Effector CD4-positive, alpha-beta T cell (primary cell): ENCODE results near the gene COL25A1.

ENCODE experiments used
- DNase-seq: peaks from one replicate; pipeline ENCODE4 v3.0.0-alpha.2; 2020

Gene COL25A1

DNA sequence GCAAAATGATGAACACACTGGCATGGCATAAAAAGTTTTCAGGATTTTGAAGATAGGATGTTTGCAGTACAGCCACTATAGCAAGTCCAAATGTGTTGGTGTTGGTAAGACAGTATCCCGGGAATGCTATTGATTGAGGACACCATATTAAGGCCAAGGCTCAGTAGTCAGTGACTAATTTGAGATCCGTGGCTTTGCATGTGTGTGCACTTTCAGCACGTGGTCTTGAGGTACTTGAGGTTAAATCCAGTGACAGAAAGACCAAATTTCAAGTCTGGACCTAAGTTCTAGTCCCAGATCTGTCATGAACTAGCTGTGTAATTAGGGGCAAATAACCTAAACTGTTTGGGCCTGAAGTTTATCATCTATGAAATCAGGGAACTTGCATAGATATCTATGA is 463.1 kb downstream of the COL25A1 start:
- DNase-seq, result no peak

DNA sequence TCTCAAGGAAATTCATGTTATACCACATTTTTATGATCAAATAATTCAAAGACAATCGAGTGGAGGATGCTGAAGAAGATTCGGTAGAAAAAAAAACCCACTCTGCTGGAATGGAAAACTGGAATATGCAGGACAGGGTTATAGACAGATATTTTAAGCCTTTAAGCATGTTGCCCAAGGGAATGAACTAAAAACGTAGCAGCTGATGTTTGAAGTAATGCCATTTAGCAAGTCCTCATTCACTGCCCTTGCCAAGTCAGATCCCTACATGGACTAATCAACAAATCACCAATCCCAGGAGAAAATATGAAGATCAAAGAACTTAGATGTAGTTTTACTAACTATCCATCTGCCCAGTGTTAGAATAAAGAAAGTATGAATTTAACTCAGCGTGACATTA is 464.0 kb downstream of the COL25A1 start:
- no peak for DNase-seq

DNA sequence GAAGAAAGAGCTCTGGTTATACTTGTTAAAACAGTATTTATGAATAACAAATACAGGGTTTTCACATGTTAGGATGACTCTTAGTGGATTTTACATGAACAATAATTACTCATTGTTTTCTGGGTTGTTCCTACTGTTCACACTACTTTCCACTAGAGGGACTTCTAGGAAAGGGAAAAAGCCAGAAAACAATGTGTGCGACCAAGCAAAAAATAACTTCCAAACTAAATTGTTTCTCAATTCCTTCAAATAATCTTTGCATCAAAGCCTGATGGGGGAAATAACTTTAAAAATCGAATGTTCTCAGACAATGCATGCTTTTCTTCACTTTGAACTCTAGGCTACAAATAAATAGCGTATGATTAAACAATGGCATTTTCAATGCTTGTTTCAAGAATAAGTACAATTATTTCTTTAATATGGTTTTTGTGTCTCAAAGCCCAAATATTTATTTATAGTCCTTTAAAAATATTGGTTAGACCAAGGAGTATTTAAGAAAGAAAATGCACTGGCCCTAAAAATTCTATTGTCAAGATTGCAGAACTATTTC is 467.5 kb downstream of the COL25A1 start:
- DNase-seq, result no peak

DNA sequence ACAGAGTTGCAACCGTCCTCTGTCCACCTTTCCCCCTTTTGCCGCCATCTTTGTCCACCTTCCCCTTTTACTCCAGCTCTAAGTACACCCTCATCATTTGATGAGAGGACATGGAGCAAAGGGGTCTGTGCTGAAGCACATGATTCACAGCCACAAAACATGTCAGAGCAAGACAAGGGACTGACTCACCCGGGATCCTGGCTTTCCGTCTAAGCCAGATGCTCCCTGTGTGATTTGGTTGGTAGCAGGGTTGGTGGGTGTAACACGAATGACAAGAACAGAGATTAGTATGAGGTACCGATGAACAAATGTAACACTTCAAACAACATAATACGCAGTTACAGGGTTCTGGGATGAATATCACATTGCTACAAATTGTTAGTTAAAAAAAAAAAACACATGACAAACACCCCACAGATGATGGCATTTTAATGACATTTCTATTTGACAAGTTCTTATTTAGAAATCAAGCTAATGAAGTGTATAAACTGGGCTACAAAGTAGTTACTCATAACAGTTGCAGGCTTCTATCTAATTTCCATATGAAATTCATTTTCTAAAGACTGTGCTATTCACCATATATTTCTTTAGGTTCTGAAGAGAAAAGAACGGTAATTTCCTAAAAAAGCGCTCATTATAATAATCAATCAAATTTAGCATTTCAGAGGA is 468.2 kb downstream of the COL25A1 start:
- no peak for DNase-seq

DNA sequence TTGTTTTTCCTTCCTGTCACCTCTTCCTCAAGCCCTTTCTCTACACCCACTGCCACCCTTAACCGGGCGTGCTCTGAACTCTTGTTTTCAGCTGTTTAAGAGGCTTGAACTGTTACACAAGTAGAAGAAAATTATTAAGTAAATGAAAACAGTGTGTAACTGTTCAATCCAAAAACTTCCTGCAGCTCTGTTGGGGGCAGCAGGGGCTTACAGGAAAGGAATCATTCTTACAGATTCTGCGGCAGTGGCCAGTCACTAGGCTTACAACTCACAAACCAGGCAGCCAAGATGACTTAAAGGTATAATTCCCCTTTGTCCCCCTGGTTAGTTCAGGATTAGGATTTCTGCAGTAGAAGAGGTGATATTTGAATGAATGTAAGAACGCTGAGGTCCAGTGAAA is 469.4 kb downstream of the COL25A1 start:
- no peak for DNase-seq

DNA sequence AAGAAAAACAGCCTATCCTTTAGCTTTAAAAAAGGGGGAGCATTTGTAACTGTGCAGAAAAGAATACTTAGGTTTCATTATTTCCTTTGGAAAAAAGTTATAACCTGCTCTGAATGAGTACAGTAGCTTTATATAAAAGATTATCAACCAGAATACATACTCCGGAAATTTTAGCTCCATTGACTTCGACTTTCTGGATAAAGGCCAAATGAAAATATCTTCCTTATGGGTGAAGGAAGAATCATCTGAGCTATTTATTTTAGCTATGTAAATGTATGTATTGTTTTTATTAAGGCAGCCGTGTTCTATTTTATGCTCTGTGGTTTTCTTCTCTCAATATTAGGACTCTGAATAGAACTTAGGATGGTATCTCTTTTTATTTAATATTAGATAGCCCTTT is 470.6 kb downstream of the COL25A1 start:
- no peak for DNase-seq

DNA sequence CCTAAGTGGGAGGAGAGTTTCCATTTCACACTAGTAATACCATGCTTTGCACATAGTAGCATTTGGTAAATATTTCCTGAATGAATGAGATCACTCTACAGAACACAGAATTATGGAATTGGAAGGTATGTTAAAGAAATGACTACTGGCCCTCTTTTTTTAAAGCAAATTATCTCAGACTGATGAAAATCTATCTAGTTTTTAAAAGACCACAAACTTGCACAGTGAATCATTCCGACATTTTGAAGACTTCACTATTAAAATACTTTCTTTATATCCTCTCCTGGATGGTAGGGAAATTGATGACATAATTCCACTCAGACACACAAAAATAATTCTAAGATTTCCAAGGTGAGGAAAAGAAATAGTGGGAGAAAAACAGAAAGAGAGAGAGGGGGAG is 471.2 kb downstream of the COL25A1 start:
- DNase-seq, result no peak

DNA sequence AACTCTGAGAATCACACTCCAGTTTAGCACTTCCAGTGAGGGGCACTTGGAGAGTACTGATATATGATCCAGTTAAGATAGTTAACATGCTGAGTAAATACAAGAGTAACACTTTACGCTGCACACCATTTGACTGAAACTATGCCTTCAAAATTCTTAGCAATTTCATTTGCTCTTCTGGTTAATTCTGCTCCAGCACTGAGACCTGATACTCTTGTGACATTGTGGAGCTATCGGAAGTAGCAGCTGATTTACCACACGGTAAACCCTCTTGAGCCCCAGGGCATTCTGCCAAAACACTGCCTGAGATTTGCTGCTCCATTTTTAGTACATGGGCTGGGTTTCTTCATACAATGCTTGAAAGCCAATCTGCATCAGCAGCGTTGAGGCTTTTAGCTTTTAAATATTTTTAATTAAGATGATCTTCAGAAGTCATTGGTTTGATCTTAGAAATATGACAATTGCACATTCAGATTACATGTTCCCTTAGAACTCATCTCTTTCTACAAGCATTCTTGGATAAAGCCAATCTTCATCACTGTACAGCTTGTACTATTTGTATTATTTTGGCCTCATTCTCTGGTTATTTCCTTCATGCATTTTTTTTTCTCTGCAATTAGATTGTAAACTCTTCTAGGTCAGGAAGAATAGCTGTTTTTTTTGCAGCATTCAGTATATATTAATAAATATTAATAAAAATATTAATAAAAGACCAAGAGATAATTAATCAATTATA is 471.8 kb downstream of the COL25A1 start:
- DNase-seq, result no peak

DNA sequence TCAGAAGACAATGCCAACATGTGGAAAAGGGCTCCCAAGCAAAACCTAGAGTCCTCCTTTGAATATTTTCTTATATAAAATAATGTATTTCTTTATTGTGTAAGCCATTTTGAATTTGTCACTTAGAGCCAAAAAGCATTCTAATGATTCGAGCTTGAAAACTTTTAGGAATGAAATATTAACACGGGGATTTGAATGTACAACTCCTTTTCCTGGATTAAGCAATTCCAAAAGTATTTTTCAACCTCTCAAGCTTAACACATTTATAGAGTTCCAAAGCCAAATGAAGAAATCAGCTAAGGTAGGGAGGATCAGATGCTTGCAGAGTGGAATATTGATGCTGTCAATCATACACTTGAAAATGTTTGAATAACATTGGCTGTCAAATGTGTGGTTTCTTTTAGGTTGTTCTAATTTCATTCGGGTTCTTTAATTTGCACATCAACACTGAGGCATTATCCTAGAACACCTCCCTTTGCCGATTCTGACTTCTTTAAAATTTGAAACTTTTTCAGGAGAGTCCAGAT is 472.4 kb downstream of the COL25A1 start:
- no peak for DNase-seq

DNA sequence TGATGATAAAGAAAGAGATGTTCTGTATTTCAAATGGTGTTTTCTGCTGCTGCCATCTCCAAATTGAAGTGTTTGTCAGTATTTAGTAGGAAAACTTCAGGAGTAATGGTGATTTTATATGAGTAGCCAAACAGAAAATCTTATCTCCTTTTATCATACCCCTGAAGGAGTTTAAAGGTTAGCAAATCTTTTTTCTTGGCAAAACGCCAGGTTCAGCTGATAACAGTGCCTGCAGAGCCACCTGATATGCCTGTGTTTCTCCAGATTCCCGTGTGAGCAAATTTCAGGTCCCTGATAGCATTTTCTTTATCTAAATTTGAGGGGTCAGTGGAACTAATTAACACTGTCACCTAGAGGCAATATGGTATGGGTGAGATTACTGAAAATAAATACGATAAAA is 473.8 kb downstream of the COL25A1 start:
- DNase-seq, result no peak

DNA sequence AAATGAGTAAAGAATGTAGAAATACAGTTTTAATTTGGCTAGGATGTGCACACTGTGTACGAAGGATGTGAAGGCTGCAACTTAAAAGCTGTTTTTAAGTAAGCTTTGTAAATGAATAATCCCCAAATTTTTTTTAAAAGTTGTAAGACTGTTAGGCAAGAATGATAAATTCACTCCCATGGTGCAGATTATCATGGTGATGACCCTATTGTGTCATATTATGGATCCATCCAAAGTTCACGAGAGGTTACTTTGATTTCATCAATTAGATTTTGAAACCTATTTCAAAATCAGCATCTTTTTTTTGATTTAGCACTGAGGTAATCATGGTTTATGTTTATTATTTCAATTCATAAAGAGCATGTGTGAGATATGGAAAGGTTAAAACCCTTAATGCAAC is 476.7 kb downstream of the COL25A1 start:
- DNase-seq, result no peak

DNA sequence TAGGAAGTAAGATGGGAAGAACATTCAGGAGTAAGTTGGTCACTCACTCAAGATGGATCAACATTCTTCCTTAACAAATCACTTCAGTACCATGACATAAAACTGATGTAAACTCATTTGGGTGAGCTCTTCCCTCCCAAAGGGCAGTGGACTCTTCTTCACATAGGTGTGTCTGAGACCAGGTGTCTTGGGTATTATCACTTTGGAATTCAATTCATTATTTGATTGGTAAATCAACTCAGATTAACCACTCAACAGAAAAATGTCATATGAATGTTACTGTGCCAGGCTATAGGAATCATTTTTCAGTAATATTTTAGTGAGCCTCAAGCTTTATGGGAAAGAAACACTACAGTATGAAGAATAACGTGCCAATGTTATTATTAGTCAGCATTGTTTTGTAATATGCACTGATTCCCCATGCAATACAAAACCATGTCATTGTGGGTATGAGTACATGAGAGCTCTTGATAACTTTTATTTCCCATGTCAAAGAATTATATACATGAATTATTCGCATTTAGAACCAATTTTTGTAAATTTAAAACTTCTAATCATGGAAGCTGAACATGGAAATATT is 481.0 kb downstream of the COL25A1 start:
- DNase-seq, result no peak

DNA sequence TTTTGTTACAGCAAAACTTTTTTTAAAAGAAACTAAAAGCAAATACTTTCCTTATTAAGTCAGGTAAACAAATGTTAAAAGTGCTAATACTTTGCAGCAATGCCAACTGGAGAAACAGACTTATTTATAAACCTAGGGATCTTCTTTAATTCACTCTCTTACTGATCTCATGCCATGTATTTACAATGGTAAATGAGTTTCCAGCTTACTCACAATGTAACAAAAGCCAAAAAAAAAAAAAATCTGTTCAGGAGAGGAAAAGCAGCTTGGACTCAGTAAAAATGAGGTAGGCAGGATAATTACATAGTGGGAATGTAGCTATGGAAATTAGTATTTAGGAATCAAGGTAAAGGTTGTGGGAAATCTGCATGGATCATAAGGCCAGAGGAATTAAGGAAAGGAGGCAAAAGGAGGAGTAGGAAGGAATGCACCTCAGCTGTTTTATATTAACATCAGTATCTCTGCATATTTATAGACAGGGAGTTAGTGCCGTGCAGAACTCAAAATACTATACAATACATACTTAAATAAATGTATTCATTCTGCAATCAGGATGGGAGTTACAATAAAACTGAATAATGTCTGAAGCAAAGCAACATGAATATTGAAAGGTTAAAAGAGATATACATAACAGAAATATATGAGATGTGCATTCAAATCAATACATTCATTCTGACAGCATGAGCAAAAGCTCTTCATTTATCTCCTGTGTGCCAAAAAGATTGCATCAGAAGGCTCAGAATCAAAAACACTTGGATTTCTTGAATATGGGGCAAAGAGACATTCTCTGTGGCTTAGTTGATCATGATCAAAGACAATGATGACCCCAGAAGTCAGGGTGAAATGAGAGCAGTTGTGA is 481.7 kb downstream of the COL25A1 start:
- DNase-seq, result no peak

DNA sequence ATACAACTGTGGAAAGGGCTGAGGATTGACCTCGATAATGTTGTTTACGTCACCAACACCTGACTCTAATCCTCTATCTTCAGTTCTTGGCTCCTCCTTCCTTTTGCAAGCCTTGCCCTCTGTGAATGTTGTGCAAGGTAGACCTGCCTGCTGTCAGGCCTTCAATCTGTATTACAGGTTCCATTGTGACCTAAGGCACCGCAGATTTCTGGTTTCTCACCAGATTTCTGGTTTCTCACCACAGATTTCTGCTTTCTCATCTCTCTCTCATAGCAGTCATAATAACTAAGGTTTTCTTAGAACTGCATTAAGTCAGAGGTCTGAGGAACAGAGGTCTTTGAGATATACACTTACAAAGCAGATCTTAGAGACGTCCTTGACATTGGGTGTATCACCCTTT is 488.1 kb downstream of the COL25A1 start:
- DNase-seq, result no peak

DNA sequence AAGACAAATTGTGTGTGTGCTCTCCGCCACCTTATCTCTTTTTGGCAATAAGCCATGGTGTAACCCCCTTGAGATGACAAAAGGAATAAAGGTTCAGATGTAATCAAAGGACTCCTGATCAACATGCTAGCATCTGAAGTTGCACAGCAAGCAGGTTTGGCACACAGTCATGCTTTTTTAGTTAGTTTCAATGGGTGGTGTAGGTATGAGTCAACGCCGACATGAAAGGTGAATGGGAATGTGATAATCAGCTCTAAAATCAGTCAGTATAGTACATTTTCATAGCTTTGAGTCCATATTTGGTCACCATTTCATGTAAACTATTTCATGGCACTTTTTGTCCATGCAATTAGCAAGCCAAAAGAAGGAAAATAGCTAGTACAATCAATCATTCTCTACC is 489.2 kb downstream of the COL25A1 start:
- DNase-seq, result no peak

DNA sequence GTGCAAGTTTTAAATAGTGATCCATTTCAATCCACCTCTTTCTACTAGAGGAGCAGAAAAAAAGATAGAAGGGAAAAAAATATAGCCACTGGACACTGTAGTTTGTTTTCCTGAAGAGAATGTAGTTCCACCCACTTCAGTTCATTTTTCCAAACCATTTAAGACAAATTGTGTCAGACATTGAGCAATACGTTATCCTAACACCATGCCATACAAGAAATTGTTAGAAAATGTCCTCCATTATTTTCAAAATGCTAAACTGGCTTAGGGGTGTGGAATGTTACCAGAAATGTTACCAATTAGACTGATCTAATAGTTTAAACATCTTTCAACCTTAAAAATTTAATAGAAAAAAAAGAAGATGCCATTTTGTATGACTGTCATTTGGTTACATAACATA is 491.0 kb downstream of the COL25A1 start:
- DNase-seq, result no peak

DNA sequence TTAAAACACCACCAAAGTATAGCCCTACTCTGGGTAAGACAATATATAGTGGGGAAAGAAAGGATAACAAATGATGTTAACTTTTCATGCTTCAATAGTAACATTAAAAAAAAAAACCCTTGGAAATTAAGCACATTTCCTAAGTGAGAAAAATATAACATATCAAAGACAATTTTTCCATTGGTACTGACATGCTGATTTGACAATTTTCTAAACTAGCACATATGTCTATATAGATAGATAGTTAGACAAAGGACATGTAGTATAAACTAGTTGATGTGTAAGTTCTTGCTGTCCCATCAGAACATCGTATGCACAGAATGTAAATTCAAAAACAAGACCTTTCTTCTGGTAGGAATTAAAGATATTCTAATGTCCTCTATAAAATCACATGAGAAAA is 492.4 kb downstream of the COL25A1 start:
- no peak for DNase-seq

DNA sequence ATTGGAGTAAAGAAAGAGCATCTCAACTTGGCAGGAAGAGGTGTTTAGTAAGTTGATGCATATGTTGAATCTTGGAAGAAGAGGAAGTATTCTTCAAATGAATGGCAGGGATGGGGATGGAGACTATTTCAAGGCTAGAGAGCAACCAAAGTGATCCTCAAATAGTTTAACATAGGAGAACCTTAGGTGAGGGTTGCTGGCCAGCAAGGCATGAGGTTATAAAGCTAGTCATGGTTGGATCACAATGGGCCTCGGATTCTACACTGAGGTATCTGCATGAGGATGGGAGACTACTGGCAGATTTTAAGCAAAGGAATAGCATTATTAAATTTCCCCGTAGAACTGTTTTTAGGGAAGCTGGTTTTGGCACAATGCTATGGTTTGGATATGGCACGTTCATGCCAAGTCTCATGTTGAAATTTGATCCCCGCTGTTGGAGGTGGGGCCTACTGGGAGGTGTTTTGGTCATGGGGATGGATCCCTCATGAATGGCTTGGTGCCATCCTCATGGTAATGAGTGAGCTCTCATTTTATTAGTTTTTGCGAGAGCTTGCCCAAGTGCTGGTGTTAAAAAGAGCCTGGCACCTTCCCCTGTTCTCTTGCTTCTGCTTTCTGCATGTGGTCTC is 497.7 kb downstream of the COL25A1 start:
- DNase-seq, result no peak

DNA sequence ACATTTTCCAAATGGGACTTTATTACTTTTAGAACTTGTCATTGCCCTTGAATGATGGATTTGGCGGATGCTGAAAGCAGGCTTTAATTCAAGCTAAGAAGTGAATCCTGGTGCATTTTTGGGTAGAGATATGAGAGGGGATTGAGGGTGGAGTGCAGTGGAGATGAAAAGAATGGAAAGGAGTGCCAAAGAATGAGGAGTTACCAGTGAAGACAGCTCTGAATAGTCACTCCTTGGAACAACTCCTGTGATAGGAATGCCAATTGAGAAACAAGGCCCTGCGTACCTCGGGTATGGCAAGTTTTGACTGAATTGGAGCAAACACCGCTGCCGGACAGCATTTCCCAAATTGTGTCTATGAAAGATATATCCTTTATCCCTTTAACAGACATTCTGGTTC is 503.2 kb downstream of the COL25A1 start:
- no peak for DNase-seq

DNA sequence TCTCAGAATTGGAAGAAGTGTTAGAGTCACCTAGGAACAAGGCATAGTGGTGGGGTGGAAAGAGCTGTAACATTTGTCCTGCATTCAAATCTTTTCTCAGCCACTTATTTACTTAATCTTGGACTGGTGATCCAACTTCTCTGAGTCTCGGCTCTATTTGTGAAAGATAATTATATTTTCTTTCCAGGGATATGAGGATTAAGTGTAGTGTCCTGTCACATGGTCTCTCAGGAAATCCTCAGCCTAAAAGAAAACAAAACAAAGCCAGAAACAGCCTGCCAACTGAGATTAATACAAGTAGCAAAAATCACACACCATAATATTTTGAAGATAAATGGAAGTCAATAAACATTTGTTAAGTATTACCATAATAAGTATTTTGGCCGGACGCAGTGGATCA is 506.3 kb downstream of the COL25A1 start:
- DNase-seq, result no peak

DNA sequence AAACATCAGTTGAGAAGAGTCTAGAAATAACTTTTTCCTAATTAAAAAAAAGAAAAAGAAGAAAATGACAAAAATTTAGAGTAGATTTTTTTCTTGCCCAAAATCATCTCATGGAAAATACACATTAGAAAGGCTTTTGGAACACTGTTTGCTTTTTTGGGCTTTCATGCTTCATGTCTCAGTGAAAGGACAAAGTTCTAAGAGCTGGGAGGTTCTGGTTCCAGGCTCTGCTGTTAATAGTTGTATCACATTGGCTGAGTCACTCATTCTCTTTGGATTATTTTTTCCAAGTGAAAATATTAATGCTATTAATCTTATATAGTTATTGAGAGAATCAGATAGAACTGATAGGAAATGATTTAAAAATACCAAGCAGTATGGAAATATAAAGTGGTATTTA is 506.7 kb downstream of the COL25A1 start:
- no peak for DNase-seq

DNA sequence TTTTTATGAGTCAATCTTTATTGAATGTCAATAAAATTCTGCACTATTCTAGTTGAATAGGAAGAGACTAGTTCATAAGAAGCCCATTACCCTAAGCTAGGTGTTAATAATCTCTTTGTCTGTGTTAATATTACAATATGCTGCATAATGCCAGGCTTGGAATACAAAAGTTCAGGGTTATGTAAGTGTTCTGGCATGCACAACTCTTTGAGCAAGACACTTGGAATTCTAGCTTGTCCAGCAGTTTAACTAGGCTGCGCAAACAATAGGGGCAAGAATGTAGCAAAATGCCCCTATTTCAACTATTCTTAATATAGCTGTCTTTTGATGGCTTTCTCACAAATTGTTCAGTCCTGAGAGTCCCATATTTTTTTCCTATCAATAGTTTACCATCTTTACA is 508.3 kb downstream of the COL25A1 start:
- no peak for DNase-seq
